ENCODE data around the gene EMC6.

Gene EMC6

GRCh38 chr17:3656755-3657587, 11.6 kb upstream of the EMC6 start:
- no peak for DNase-seq

GRCh38 chr17:3657588-3657869, 11.1 kb upstream of the EMC6 start:
- no peak for DNase-seq

GRCh38 chr17:3657874-3658783, 10.5 kb upstream of the EMC6 start:
- DNase-seq = no peak

- DNase-seq = no peak
Measured at GRCh38 chr17:3658784-3659449, 9.7 kb upstream of the EMC6 start.

GRCh38 chr17:3659541-3660111, 9.0 kb upstream of the EMC6 start:
- no peak for DNase-seq

- no peak for DNase-seq
Measured at GRCh38 chr17:3660311-3660891, 8.2 kb upstream of the EMC6 start.

GRCh38 chr17:3663102-3664011, 5.3 kb upstream of the EMC6 start:
- DNase-seq = no peak

- DNase-seq = no peak
Measured at GRCh38 chr17:3665834-3666233, 2.8 kb upstream of the EMC6 start.

- no peak for DNase-seq
Measured at GRCh38 chr17:3666516-3666915, 2.1 kb upstream of the EMC6 start.

GRCh38 chr17:3667366-3668278, 990 bp upstream of the EMC6 start:
- peak; percentile 62 for DNase-seq

GRCh38 chr17:3669085-3669347, 404 bp downstream of the EMC6 start:
- DNase-seq = no peak

- peak; percentile 49 for DNase-seq
Measured at GRCh38 chr17:3669548-3669947, 936 bp downstream of the EMC6 start.

- DNase-seq = no peak
Measured at GRCh38 chr17:3672571-3672970, 4.0 kb downstream of the EMC6 start.

GRCh38 chr17:3675886-3676285, 7.3 kb downstream of the EMC6 start:
- no peak for DNase-seq

GRCh38 chr17:3678095-3678820, 9.6 kb downstream of the EMC6 start:
- DNase-seq = no peak

GRCh38 chr17:3678821-3679530, 10.4 kb downstream of the EMC6 start:
- no peak for DNase-seq

- DNase-seq = no peak
Measured at GRCh38 chr17:3679531-3680126, 11.0 kb downstream of the EMC6 start.

- DNase-seq = no peak
Measured at GRCh38 chr17:3681057-3681456, 12.4 kb downstream of the EMC6 start.

- DNase-seq = no peak
Measured at GRCh38 chr17:3681565-3681964, 13.0 kb downstream of the EMC6 start.
